Measurements from ENCODE around the gene ARHGEF1.

The ARHGEF1 gene

GRCh38 chr19:41886761-41887710, 4.1 kb downstream of the ARHGEF1 start:
- no peak for DNase-seq

DNA sequence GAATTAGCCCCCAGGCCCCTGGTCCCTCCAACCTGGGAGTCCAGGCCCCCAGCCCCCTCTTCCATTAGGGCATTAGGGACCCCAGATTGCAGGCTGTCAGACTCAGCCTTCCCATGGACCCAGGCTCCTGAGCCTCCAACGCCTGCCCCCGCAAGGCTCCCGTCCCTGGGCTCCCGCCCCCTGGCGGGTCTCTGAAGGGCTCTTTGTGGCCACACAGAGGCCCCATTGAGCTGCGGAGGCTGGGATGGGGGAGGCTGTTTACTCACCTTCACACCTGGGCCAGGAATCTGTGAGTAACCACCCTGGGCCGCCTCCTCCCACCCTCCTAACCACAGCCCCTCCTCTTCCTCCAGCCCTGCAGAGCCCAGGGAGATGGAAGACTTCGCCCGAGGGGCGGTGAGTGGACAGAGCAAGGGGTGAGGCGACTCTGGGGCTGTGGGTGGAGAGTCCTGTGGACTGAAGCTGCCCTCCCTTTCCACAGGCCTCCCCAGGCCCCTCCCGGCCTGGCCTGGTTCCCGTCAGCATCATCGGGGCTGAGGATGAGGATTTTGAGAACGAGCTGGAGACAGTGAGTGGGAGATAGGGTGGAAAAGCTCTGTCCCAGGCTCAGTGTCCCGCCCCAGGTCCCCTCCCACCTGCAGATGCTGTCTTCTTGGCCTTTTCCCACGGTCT, 4.9 kb downstream of the ARHGEF1 start:
- DNase-seq, result no peak

DNA sequence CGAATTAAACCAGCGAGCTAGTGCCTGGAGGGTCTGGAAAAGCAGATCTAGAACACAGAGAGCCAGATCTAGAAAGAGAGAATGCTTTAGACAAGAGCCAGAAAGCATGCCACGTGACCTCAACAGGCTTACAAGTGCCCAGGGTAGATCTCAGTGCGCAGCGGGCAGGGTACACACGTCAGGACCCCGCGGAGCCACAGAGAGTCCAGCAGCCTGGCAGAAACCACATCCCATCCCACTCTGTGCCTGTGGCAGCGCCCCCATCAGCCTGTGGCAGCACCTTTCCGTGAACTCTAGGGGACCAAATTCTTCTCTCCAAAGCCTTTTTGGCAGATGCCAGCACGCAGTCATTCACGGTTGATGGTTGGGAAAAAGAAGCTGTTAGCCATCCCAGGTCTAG, 5.9 kb downstream of the ARHGEF1 start:
- DNase-seq, result no peak

DNA sequence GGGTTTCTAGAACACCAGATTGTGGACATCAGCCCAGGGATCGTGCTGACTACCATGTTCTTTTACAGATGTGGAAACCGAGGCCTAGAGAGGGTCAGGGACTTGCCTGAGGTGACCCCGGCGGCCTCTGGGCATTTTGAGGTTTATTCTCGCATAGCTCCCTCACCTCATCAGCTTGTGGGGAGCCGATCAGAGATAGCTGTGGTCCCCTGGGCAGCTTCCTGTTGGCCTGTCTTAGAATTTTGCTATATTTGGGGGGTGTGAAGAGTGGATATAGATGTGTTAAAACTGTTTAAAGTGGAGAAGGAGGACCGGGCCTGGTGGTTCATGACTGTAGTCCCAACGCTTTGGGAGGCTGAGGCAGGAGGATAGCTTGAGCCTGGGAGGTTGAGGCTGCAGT, 6.9 kb downstream of the ARHGEF1 start:
- no peak for DNase-seq

- no peak for DNase-seq
These were observed 8.0 kb downstream of the ARHGEF1 start for GRCh38 chr19:41890936-41891335.

- DNase-seq, result no peak
These were observed 9.4 kb downstream of the ARHGEF1 start for GRCh38 chr19:41892173-41892902.

GRCh38 chr19:41893899-41894298, 10.9 kb downstream of the ARHGEF1 start:
- no peak for DNase-seq

GRCh38 chr19:41894350-41894749, 11.4 kb downstream of the ARHGEF1 start:
- no peak for DNase-seq

DNA sequence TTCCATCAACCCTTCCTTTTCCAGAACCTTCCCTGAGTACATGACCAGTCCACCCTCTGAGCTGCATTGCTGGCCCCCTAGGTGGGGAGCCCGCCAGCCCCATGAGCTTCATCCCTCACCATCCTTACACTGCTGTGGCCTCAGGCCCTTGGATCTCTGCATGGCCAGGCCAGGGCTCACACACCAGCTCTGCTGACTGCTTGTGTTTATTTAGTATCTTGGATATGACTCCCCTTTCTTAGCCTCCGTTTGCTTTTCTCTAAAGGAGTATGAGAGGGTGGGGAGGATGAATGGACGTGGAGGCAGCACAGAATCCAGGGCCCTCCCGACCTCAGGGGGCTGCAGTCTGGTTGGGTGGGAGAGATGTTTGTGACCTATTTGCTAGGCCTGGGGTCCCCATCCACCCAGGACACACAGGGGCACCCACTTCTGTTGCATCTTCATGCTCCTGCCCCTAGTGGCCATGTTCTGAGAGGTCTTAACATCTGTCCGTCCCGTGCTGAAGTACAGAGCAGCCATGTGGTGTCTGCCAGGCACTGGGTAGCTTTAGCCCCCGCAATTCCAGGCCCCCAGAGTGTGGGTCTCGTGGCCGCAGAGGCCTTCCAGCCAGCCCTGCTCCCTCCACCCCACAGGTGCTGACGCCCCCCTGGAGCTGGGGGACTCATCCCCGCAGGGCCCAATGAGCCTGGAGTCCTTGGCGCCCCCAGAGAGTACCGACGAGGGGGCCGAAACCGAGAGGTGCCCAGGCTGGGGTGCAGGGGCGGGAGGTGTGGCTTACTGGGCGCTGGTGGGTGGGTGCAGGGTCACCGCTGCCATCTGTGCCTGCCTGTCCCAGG, 13.0 kb downstream of the ARHGEF1 start:
- DNase-seq, result no peak

GRCh38 chr19:41896581-41896942, 13.6 kb downstream of the ARHGEF1 start:
- no peak for DNase-seq

- DNase-seq, result no peak
These were observed 14.2 kb downstream of the ARHGEF1 start for GRCh38 chr19:41897181-41897580.

GRCh38 chr19:41897820-41898219, 14.8 kb downstream of the ARHGEF1 start:
- no peak for DNase-seq

GRCh38 chr19:41898235-41898634, 15.3 kb downstream of the ARHGEF1 start:
- DNase-seq, result no peak

DNA sequence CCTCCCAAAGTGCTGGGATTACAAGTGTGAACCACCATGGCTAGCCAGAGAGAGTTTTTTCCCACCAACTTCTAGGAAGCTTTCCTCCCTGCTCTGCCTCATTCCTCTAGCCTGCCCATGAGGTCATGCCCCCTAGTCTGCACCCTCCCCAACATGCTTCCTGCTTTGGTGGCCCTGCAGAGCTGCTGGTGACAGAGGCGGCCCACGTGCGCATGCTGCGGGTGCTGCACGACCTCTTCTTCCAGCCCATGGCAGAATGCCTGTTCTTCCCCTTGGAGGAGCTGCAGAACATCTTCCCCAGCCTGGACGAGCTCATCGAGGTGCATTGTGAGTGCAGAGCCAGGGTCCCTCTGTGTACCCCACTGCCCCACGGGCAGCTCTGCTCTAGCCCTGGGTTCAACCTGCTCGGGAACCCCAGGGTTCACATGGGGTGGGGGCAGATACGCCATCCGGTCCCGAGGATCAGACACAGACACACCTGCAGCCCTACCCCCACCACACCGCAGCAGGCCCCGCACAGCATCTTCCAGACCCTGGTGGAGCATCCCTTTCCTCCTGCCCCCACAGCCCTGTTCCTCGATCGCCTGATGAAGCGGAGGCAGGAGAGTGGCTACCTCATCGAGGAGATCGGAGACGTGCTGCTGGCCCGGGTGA, 18.9 kb downstream of the ARHGEF1 start:
- no peak for DNase-seq

- DNase-seq, result no peak
These were observed 19.6 kb downstream of the ARHGEF1 start for GRCh38 chr19:41902594-41902993.

GRCh38 chr19:41903193-41903953, 20.4 kb downstream of the ARHGEF1 start:
- no peak for DNase-seq

DNA sequence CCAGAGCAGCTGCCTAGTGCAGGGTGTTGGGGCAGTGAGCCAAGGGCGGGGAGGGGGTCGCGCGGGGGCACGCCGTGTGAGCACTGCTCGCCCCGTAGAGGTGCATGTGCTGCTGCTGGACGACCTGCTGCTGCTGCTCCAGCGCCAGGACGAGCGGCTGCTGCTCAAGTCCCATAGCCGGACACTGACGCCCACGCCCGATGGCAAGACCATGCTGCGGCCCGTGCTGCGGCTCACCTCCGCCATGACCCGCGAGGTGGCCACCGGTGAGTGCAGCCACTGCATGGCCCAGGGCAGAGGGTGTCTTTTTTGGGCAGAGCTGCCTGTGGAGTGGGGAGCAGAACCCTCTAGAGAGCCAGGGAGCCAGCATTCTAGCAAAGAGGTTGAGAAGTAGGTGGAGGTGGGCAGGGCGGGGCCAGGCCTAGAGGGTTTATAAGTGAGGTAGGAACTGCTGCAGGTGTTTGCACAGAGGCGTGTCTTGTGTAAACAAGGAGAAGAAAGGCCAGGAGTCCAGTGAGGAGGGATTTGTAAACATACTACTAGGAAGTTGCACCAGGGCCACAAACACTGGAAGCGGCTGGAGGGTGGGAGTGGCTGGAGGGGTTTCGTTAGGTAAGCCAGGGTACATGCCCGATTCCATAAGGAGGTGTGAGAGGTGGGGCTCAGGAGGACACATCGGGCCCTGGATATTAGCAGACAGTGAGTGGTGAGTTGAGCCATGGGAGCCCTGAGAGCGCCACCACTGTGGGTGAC, 21.3 kb downstream of the ARHGEF1 start:
- no peak for DNase-seq

GRCh38 chr19:41905273-41906002, 22.5 kb downstream of the ARHGEF1 start:
- no peak for DNase-seq

DNA sequence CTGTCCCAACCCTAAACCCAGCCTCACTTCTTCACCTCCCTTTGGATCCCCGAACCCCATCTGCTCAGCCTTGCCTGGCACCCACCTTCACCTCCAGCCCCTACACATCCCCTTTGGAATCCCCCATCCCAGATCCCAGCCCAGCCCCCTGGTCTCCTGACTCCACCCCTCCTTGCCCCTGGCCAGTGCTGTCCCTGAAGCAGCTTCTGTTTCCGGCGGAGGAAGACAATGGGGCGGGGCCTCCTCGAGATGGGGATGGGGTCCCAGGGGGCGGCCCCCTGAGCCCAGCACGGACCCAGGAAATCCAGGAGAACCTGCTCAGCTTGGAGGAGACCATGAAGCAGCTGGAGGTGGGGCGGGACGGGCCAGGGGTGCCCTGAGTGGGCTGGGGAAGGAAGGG, 23.3 kb downstream of the ARHGEF1 start:
- DNase-seq, result no peak
